Stimulated activated CD8-positive, alpha-beta memory T cell treated with anti-CD3 and anti-CD28 coated beads, Interleukin-12 subunit alpha, Interleukin-12 subunit beta, amount 100 ng/mL, for 24 hours (primary cell): Measurements from ENCODE around the gene KRT86.
"Not testable (repeated sequence)": the region's sequence is repeated elsewhere in the genome, so short reads cannot be mapped to it uniquely, and the experiment has no call there.

Experiments used
- DNase-seq: peaks from one replicate; pipeline ENCODE4 v3.0.0-alpha.2; 2020; ENCODE audit errors: extremely low read depth

Gene KRT86

GRCh38 chr12:52238916-52239646 lies 35.4 kb upstream of the KRT86 start:
- DNase-seq: no peak

DNA sequence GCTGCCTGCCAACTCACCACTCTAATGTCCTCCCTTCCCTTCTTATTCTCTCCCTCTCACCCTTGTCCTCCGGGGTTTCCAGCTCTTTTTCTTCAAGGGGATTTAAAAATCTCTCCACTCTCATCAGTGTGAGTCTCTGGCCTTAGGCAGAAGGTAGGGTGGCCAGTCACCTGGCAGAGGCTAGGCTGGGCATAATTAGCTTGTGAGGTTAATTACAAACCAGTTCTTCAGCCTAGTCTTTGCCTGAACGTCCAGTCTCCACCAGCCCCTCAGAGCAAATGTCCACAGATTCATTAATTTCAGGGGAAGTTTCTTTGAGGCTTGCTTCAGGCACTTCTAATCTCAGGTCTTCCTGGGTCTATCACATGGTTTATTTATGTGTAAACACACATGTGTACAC lies 34.7 kb upstream of the KRT86 start:
- DNase-seq: no peak

DNA sequence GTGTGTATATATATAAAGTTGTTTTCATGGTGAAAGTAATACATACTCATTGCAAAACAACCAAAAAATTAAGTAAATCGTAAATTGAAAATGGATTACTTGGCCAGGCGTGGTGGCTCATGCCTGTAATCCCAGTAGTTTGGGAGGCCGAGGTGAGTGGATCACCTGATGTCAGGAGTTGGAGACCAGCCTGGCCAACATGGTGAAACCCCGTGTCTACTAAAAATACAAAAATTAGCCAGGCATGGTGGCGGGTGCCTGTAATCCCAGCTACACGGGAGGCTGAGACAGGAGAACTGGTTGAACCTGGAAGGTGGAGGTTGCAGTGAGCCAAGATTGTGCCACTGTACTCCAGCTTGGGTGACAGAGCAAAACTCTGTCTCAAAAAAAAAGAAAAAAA lies 34.2 kb upstream of the KRT86 start:
- DNase-seq: not testable (repeated sequence)

DNA sequence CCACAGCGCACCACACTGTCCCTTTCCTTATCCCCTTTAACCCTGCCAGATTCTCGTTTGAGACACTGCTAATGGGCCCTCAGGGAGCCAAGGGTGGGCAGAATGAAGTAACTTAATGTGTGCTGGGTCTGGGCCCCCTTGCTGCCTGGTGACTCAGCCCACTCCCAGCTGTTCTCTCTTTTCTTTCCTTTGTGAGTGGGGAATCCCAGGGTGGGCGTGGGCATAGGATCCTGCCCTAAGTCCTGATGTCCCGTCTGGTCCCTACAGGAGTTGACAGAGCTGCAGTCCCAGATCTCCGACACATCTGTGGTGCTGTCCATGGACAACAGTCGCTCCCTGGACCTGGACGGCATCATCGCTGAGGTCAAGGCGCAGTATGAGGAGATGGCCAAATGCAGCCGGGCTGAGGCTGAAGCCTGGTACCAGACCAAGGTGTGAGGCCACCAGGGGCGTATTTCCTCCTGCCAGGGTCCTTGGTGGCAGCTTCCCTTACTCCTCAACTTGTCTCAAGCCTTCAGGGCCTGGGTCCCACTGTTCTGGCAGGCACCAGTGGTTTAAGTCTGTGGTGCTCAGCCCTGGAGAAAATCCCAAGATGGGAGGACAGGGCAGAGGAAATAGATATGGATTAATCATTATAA lies 33.1 kb upstream of the KRT86 start:
- DNase-seq: no peak

GRCh38 chr12:52242442-52243258 lies 31.8 kb upstream of the KRT86 start:
- DNase-seq: no peak

DNA sequence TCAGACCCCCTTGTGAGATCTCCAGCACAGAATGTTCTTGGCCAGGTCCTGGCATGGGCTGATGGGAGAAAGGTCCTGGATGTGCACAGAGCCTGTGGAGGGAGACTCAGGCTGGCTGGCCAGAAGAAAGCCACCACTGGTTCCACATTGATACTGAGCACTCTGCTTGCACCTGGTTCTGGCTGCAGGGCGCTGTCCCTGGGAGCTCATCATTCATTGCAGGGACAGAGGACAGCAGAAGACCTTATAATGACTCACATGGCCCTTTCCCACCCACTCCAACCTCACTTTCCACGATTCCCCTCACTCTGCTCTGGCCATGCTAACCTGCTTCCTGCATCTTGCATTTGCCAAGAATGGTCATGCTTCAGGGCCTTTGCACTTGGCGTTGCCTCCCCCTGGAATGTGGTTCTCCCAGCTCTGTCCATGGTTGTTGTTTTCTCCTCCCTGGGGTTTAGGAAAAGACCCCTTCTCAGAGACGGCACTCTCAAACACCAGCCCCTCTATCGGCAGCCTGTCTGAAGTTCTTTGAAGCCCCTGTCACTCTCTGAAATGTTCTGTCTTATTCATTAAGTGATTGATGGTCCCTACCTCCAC lies 31.1 kb upstream of the KRT86 start:
- DNase-seq: no peak

DNA sequence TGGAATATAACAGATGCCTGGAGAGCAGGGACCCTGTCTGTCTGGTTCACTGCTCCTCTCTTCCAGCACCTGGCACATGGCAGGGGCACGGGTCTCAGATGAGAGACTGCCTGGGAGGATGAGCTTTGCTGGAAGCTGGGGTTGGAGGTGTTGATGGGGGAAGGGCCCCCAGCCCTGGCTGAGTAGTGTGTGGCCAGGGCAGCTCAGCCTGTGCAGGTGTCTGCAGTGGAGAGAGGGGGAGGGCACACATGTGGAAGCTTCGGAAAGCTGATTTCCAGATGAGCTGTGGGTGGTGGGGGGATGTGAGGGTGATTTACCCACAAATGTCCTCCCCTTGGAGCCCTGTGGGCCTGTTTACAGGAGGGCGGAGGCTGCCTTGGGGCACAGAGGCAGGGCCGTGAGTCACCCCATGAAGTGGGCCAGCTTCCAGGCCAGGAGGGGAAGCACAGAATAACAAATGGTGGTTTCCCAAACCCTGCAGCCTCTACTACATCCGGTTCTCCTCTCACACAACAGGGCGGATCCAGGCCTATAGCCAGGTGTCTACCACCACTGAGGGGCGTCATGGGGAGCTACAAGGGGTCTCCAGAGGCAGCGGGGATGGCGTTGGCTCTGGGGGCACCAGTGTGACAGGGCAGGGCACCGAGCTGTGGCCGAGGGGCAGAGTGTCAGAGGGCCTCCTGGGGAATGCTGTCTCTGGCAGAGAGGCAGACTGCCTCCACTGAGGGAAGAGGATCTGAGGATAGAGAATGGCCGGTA lies 30.4 kb upstream of the KRT86 start:
- peak; percentile 46 for DNase-seq

- no peak for DNase-seq
Measured at GRCh38 chr12:52244615-52244994, 29.8 kb upstream of the KRT86 start.

DNA sequence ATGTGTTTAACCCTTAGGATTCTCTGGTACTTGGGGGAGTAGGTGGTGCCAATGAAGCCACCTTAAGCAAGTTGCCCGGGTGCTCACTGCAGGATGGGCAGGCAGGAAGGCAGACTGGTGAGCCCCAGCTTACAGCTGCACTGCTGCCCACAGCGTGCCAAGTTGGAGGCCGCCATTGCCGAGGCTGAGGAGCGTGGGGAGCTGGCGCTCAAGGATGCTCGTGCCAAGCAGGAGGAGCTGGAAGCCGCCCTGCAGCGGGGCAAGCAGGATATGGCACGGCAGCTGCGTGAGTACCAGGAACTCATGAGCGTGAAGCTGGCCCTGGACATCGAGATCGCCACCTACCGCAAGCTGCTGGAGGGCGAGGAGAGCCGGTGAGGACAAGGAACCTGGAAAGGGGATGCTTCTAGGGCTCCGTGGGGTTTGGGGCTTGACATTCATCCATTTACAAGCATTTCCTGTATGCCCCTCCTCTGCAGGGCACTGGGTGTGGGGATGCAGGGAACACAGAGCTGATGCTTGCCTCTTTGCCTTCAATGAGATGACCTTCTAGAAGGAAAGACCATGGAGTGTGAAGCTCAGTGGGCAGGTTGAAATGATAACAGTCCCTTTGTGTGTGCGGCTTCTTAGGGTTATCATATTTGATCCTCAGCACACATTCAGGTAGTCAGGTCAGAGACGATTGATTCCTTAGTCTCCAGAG lies 29.0 kb upstream of the KRT86 start:
- no peak for DNase-seq

- DNase-seq: no peak
Measured at GRCh38 chr12:52245962-52246569, 28.4 kb upstream of the KRT86 start.

- no peak for DNase-seq
Measured at GRCh38 chr12:52246720-52247621, 27.5 kb upstream of the KRT86 start.

GRCh38 chr12:52247622-52248540 lies 26.6 kb upstream of the KRT86 start:
- no peak for DNase-seq

- no peak for DNase-seq
Measured at GRCh38 chr12:52248541-52249461, 25.6 kb upstream of the KRT86 start.

DNA sequence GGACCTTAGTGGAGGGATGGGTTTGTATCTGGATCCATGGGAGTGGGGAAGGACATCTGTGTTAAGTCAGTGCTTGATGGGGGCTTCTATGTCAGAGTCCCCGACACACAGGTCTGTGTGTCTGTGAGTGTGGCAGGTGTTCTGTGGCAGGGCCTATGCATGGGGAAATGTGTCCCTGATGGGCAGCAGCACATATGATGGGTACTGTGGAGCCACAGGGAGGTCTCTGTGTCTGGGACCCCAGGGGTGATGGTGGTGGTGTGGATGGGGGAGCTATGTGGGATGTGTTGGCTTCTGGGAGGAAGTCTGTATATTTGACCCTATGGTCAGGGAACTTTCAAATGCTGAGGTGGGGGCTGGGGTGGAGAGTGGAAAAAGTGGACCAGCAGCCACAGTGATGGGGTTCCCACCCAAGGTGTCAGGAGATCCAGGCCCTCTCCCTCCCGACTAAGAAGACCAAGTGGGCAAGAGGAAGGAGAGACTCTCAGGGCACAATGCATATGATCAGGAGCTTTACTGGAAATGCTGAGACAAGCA lies 24.9 kb upstream of the KRT86 start:
- DNase-seq: no peak

- DNase-seq: no peak
Measured at GRCh38 chr12:52250048-52250990, 24.1 kb upstream of the KRT86 start.
